Muscle of leg (tissue), 11 donors: ENCODE results near the gene NUDT8. TPM values are rescaled to one million over a fixed set of nuclear protein-coding genes. Genes with fewer than 3 reads are reported as not detected.
"Not testable (repeated sequence)": the region's sequence is repeated elsewhere in the genome, so short reads cannot be mapped to it uniquely, and the experiment has no call there.

Source experiments
- DNase-seq: peaks from one replicate; pipeline ENCODE4 v3.0.0; 2013
- H3K27ac ChIP-seq: one replicate; pipeline ENCODE4 v1.5.1; 2013; ENCODE audit warnings: mild to moderate bottlenecking, low read length, control low read depth
- H3K27me3 ChIP-seq: one replicate; pipeline ENCODE4 v1.6.1; 2013; ENCODE audit warnings: low read length; ENCODE audit not compliant: control insufficient read depth, insufficient read depth
- H3K36me3 ChIP-seq: one replicate; pipeline ENCODE4 v1.6.1; 2013; ENCODE audit warnings: low read length; ENCODE audit not compliant: control insufficient read depth, insufficient read depth
- H3K4me1 ChIP-seq: one replicate; pipeline ENCODE4 v1.6.1; 2013; ENCODE audit warnings: low read length; ENCODE audit not compliant: control insufficient read depth, insufficient read depth
- H3K4me3 ChIP-seq: one replicate; pipeline ENCODE4 v1.5.1; 2013; ENCODE audit warnings: low read length, control low read depth
- H3K9me3 ChIP-seq: replicated peaks from 2 replicates; pipeline ENCODE4 v1.6.1; 2013; ENCODE audit warnings: low read depth, low read length; ENCODE audit not compliant: control insufficient read depth
- WGBS: methylation state at CpG from one replicate; pipeline ENCODE4 v1.1.5; 2013; ENCODE audit warnings: missing lambda C conversion rate; ENCODE audit not compliant: insufficient coverage; 5-methylcytosine and 5-hydroxymethylcytosine counted together
- polyA plus RNA-seq, 8 donors: library from polyadenylated mRNA; unstranded; fragments of 120-200 nt; gene quantifications; one replicate each; pipeline versions ENCODE4 v1.2.1 to v1.2.3, GENCODE V29; 2013; ENCODE audit warnings: inconsistent platforms in 1 of 8, low replicate concordance in 1 of 8; ENCODE audit not compliant: insufficient read length in 8 of 8, insufficient read depth in 1 of 8
- total RNA-seq: library from RNA; stranded (reverse); fragments of 120-200 nt; gene quantifications from one replicate; pipeline ENCODE4 v1.2.4, GENCODE V29; 2013

NUDT8 gene
- total and polyA plus RNA-seq, 9 donors = 3.4 to 5.8 (median 4.2) TPM

DNA sequence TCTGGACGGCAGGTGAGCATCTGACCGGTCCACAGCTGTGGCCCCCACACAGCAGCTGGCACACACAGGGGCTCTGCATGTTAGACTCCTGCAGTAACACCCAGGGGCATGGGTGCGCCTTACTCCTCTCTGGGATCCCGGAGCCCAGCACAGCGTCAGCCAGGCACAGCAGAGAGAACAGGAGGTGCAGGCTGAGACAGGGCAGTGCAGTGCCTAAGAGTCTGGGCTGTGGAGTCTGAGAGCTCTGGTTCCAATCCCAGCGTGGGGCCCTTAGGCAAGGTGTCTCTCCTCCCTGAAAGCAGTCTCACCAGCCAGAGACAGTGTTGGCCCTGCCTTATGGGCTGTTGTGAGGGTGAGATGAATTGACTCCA, 2.3 kb downstream of the NUDT8 start:
- no peak for DNase-seq
- no peak overlapping the region for H3K27ac ChIP-seq
- H3K9me3 ChIP-seq = no peaks in the 10 kb centered on the region
- H3K27me3 ChIP-seq = no peaks in the 10 kb centered on the region
- no peak overlapping the region for H3K4me3 ChIP-seq
- WGBS = 82% methylated on average over 4 of the region's 6 CpGs
- H3K4me1 ChIP-seq = peaks cover 14% of the 10 kb centered on the region
- H3K36me3 ChIP-seq = no peaks in the 10 kb centered on the region

- H3K4me3 ChIP-seq = no peak overlapping the region
- peaks cover 14% of the 10 kb centered on the region for H3K4me1 ChIP-seq
- no peaks in the 10 kb centered on the region for H3K36me3 ChIP-seq
- 71% methylated on average over 5 of the region's 10 CpGs for WGBS
- DNase-seq = no peak
- no peaks in the 10 kb centered on the region for H3K9me3 ChIP-seq
- H3K27me3 ChIP-seq = no peaks in the 10 kb centered on the region
- H3K27ac ChIP-seq = no peak overlapping the region
These were observed 2.8 kb downstream of the NUDT8 start for GRCh38 chr11:67626970-67627369.

GRCh38 chr11:67626131-67626833, 3.5 kb downstream of the NUDT8 start:
- not testable (repeated sequence) for DNase-seq, H3K36me3 ChIP-seq, H3K4me3 ChIP-seq, H3K27ac ChIP-seq, H3K27me3 ChIP-seq, H3K9me3 ChIP-seq
- WGBS = 85% methylated on average over 8 of the region's 10 CpGs
- peaks cover 14% of the 10 kb centered on the region for H3K4me1 ChIP-seq

- H3K27ac ChIP-seq, H3K36me3 ChIP-seq, H3K27me3 ChIP-seq, H3K4me3 ChIP-seq, H3K4me1 ChIP-seq, H3K9me3 ChIP-seq, DNase-seq: not testable (repeated sequence)
- WGBS = 80% methylated on average over 1 of the region's 1 CpG
These were observed 5.9 kb downstream of the NUDT8 start for GRCh38 chr11:67623795-67624194.

DNA sequence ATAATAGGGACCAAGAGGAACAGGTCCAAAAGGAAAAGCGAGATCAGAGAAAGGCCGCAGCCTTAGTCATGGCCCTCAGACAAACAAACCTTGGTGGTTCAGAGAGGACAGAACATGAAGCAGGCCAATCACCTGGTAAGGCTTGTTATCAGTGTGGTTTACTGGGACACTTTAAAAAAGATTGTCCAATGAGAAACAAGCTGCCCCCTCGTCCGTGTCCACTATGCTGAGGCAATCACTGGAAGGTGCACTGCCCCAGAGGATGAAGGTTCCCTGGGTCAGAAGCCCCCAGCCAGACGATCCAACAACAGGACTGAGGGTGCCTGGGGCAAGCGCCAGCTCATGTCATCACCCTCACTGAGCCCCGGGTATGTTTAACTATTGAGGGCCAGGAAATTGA, 6.8 kb downstream of the NUDT8 start:
- not testable (repeated sequence) for H3K9me3 ChIP-seq, H3K27me3 ChIP-seq, H3K4me1 ChIP-seq, H3K4me3 ChIP-seq, H3K27ac ChIP-seq, H3K36me3 ChIP-seq, DNase-seq
- WGBS = 72% methylated on average over 4 of the region's 7 CpGs

- H3K27me3 ChIP-seq, DNase-seq, H3K4me1 ChIP-seq, H3K36me3 ChIP-seq, H3K4me3 ChIP-seq, H3K27ac ChIP-seq, H3K9me3 ChIP-seq: not testable (repeated sequence)
- WGBS = no CpG with 5 or more reads among the region's 3 CpGs
These were observed 7.8 kb downstream of the NUDT8 start for GRCh38 chr11:67621928-67622327.

DNA sequence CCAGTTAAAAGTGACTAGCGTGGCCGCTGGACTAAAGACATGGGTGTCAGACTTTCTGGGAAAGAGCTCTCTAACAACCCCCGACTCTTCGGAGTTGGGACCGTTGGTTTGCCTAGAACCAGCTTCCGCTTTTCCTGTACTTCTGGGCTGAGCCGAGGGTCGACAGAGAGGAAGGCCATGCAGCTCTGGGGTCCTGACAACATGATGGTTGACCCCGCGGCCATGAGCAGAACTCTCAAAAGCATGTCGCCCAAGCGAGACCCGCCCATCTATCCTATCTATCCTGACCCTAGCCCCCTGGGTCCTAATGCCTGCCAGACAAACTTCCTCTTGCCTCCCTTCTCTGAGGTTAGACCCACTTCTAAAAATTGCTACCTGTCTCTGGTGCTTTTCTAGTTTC, 9.1 kb downstream of the NUDT8 start:
- H3K9me3 ChIP-seq, H3K27ac ChIP-seq, H3K4me1 ChIP-seq, H3K36me3 ChIP-seq, DNase-seq, H3K4me3 ChIP-seq: not testable (repeated sequence)
- peaks cover 14% of the 10 kb centered on the region for H3K27me3 ChIP-seq
- 86% methylated on average over 9 of the region's 13 CpGs for WGBS

GRCh38 chr11:67619683-67620618, 9.8 kb downstream of the NUDT8 start:
- H3K27ac ChIP-seq, H3K4me3 ChIP-seq, H3K36me3 ChIP-seq, H3K9me3 ChIP-seq, DNase-seq, H3K4me1 ChIP-seq: not testable (repeated sequence)
- peaks cover 20% of the 10 kb centered on the region for H3K27me3 ChIP-seq
- 87% methylated on average over 24 of the region's 33 CpGs for WGBS

DNA sequence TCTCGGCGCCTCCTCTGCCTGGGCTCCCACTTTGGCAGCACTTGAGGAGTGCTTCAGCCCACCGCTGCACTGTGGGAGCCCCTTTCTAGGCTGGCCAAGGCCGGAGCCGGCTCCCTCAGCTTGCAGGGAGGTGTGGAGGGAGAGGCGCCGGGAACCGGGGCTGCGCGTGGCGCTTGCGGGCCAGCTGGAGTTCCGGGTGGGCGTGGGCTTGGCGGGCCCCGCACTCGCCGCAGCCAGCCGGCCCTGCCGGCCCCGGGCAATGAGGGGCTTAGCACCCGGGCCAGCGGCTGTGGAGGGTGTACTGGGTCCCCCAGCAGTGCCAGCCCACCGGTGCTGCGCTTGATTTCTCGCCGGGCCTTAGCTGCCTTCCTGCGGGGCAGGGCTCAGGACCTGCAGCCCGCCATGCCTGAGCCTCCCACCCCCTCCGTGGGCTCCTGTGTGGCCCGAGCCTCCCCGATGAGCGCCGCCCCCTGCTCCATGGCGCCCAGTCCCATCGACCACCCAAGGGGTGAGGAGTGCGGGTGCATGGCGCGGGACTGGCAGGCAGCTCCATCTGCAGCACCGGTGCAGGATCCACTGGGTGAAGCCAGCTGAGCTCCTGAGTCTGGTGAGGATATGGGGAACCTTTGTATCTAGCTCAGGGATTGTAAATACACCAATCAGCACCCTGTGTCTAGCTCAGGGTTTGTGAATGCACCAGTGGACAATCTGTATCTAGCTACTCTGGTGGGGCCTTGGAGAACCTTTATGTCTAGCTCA, 10.7 kb downstream of the NUDT8 start:
- H3K4me3 ChIP-seq, DNase-seq, H3K36me3 ChIP-seq, H3K27ac ChIP-seq, H3K9me3 ChIP-seq: not testable (repeated sequence)
- WGBS = 86% methylated on average over 16 of the region's 40 CpGs
- Histone ChIP-seq H3K27me3 (peaks cover 20% of the 10 kb centered on the region), H3K4me1 (peaks cover 11% of the 10 kb centered on the region)
